Gastrocnemius medialis (tissue), 4 donors: ENCODE results near the gene COX6A1.

Experiments used
- POLR2A ChIP-seq, 2 donors: fragments of 450-650 bp; IDR thresholded peaks; one replicate each; pipeline ENCODE4 v1.6.1; 2017; ENCODE audit warnings: antibody characterized with exemption in 2 of 2, mild to moderate bottlenecking in 2 of 2, moderate library complexity in 2 of 2
- TF ChIP-seq, protein P1 (sequence below), 5 experiments: fragments of 450-650 bp in 3 of 5; fragments of 200-600 bp in 2 of 5; sonication (generic) in 2 of 5; IDR thresholded peaks in 4 of 5; conservative IDR thresholded peaks in 1 of 5; 1 replicate in 4 of 5; 2 replicates in 1 of 5; pipeline ENCODE4 v1.5.1; 2016 to 2019; ENCODE audit warnings: antibody characterized with exemption in 5 of 5, mild to moderate bottlenecking in 3 of 5, moderate library complexity in 3 of 5

DNA sequence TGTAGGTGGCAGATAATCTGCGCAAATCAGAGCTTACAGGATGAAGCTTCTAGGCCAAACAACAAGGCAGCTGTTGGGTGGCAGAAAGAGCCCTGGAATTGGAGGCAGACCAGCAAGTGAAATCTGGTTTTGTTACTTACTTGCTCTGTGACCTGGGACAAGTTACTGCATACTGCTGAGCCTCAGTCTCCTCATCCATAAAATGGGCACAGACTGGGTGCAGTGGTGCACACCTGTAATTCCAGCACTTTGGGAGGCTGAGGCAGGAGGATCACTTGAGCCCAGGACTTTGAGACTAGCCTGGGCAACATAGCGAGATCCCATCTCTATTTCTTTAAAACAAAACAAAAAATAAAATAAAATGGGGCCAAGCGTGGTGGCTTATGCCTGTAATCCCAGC lies 31.4 kb upstream of the COX6A1 start:
- TF ChIP-seq, protein P1, sequence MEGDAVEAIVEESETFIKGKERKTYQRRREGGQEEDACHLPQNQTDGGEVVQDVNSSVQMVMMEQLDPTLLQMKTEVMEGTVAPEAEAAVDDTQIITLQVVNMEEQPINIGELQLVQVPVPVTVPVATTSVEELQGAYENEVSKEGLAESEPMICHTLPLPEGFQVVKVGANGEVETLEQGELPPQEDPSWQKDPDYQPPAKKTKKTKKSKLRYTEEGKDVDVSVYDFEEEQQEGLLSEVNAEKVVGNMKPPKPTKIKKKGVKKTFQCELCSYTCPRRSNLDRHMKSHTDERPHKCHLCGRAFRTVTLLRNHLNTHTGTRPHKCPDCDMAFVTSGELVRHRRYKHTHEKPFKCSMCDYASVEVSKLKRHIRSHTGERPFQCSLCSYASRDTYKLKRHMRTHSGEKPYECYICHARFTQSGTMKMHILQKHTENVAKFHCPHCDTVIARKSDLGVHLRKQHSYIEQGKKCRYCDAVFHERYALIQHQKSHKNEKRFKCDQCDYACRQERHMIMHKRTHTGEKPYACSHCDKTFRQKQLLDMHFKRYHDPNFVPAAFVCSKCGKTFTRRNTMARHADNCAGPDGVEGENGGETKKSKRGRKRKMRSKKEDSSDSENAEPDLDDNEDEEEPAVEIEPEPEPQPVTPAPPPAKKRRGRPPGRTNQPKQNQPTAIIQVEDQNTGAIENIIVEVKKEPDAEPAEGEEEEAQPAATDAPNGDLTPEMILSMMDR (IDR thresholded peaks at IDR 0.05 in 4 of 5, conservative IDR thresholded peaks at IDR 0.05 in 1 of 5), result no peak
- TF ChIP-seq POLR2A (IDR thresholded peaks at IDR 0.05), result no peak
